Endothelial cell (in vitro differentiated cells): ENCODE results near the gene ZNF480. TPM values are rescaled to one million over a fixed set of nuclear protein-coding genes. Genes with fewer than 3 reads are reported as not detected.

Experiments
- DNase-seq: peaks from one replicate; pipeline ENCODE4 v3.0.0; 2021; ENCODE audit warnings: low spot score
- H3K27ac Mint-ChIP-seq: one replicate; pipeline ENCODE4 v1.8.0; 2021; ENCODE audit warnings: mixed read lengths, inconsistent platforms; ENCODE audit not compliant: unreplicated experiment
- H3K27me3 Mint-ChIP-seq: one replicate; pipeline ENCODE4 v1.8.0; 2021; ENCODE audit warnings: mild to moderate bottlenecking, moderate library complexity, mixed read lengths, inconsistent platforms; ENCODE audit not compliant: unreplicated experiment
- H3K36me3 Mint-ChIP-seq: one replicate; pipeline ENCODE4 v1.8.0; 2021; ENCODE audit warnings: mild to moderate bottlenecking, low read depth, mixed read lengths, inconsistent platforms; ENCODE audit not compliant: unreplicated experiment
- H3K4me1 Mint-ChIP-seq: one replicate; pipeline ENCODE4 v1.8.0; 2021; ENCODE audit warnings: mild to moderate bottlenecking, mixed read lengths, inconsistent platforms; ENCODE audit not compliant: unreplicated experiment
- H3K4me3 Mint-ChIP-seq: one replicate; pipeline ENCODE4 v1.8.0; 2021; ENCODE audit warnings: mild to moderate bottlenecking, mixed read lengths, inconsistent platforms; ENCODE audit not compliant: unreplicated experiment
- H3K9me3 Mint-ChIP-seq: one replicate; pipeline ENCODE4 v1.8.0; 2021; ENCODE audit warnings: mixed read lengths, inconsistent platforms; ENCODE audit not compliant: unreplicated experiment
- total RNA-seq: library from RNA; stranded (reverse); fragmentation: NEBNext Ultra II Directional; extraction: Animal tissue kit (Norgen Biotek cat#: 25700); gene quantifications from one replicate; pipeline ENCODE4 v1.2.1, GENCODE V29; 2021; ENCODE audit not compliant: unreplicated experiment
- TF ChIP-seq, protein P1 (sequence below): fragments of 200-600 bp; sonication (generic); IDR thresholded peaks from one replicate; pipeline ENCODE4 v1.5.0; 2021; ENCODE audit warnings: antibody characterized with exemption; ENCODE audit not compliant: unreplicated experiment

Gene ZNF480
- total RNA-seq, 1 donor from 2014 or later = 18.1 TPM

DNA sequence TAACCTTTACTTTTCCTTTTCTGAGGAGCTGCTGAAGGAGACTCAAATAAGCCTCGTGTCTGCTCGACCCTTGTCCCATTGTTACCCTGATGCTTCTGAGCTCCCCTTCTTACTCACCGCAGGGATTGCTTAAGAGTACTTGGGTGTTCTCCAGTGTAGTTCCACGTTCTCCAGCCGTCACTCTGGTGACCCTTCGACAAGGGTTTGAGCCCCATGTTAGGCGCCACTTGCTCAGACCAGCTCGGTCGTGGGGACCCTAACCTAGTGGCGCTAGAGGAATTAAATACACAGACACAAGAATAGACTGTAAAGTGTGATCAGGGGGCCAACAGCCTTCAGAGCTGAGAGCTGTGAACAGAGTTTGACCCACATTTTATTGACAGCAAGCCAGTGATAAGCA lies 10.3 kb downstream of the ZNF480 start:
- Mint-ChIP-seq H3K9me3 (peaks cover 35% of the 10 kb centered on the region), H3K4me1 (no peaks in the 10 kb centered on the region), H3K27ac (no peak overlapping the region), H3K4me3 (peak overlapping the region; percentile 88), H3K27me3 (peaks cover 7% of the 10 kb centered on the region), H3K36me3 (peaks cover 88% of the 10 kb centered on the region)
- no peak for DNase-seq
- TF ChIP-seq, protein P1, sequence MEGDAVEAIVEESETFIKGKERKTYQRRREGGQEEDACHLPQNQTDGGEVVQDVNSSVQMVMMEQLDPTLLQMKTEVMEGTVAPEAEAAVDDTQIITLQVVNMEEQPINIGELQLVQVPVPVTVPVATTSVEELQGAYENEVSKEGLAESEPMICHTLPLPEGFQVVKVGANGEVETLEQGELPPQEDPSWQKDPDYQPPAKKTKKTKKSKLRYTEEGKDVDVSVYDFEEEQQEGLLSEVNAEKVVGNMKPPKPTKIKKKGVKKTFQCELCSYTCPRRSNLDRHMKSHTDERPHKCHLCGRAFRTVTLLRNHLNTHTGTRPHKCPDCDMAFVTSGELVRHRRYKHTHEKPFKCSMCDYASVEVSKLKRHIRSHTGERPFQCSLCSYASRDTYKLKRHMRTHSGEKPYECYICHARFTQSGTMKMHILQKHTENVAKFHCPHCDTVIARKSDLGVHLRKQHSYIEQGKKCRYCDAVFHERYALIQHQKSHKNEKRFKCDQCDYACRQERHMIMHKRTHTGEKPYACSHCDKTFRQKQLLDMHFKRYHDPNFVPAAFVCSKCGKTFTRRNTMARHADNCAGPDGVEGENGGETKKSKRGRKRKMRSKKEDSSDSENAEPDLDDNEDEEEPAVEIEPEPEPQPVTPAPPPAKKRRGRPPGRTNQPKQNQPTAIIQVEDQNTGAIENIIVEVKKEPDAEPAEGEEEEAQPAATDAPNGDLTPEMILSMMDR = no peak

DNA sequence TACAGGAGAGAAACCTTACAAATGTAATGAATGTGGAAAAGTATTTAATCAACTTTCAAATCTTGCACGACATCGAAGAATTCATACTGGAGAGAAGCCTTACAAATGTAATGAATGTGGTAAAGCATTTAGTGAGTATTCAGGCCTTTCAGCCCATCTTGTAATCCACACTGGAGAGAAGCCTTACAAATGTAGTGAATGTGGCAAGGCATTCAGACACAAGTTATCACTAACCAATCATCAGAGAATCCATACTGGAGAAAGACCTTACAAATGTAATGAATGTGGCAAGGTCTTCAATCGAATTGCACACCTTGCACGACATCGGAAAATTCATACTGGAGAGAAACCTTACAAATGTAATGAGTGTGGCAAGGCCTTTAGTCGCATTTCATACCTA lies 25.5 kb downstream of the ZNF480 start:
- peak overlapping the region; percentile 68 for H3K4me3 Mint-ChIP-seq
- no peak overlapping the region for H3K27ac Mint-ChIP-seq
- DNase-seq = no peak
- H3K4me1 Mint-ChIP-seq = no peaks in the 10 kb centered on the region
- peaks cover 70% of the 10 kb centered on the region for H3K9me3 Mint-ChIP-seq
- TF ChIP-seq, protein P1 = no peak
- no peaks in the 10 kb centered on the region for H3K27me3 Mint-ChIP-seq
- H3K36me3 Mint-ChIP-seq = peaks cover 70% of the 10 kb centered on the region

DNA sequence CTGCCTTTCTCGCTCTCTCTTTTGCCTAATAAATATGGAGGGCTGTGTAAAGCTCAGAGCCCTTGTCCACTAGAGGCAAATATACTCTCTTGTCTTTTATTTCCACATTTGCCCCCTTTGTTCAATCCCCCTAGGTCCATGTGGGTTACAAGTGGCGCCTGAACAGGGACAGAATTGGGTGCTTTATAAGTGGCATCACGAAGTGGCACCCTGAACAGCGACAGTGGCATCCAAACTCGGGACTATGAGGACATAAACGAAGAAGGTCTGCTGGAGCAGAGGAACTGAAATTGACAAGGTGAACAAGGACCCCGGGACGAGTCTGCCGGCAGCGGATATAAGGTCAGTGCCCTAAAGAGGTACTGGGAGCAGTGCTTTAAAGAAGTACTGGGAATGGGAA lies 34.8 kb downstream of the ZNF480 start:
- no peak overlapping the region for H3K4me3 Mint-ChIP-seq
- no peak for DNase-seq
- H3K36me3 Mint-ChIP-seq = peaks cover 22% of the 10 kb centered on the region
- H3K27me3 Mint-ChIP-seq = peaks cover 3% of the 10 kb centered on the region
- H3K27ac Mint-ChIP-seq = no peak overlapping the region
- H3K4me1 Mint-ChIP-seq = peaks cover 7% of the 10 kb centered on the region
- H3K9me3 Mint-ChIP-seq = peaks cover 17% of the 10 kb centered on the region
- TF ChIP-seq, protein P1 = no peak

DNA sequence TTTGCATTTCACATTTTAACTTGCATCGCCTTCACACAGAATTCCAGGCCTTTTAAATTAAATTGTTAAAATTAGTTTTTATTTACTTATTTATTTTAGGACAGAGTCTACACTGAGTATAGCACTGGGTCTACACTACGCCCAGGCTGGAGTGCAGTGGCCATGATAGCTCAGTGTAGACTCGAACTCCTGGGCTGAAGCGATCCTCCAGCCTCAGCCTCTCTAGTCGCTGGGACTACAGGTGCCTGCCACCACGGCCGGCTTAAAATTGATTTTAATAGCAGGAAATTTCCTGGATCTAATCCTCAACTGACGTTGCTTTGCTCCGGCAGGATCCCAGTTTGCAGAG lies 38.8 kb downstream of the ZNF480 start:
- H3K27me3 Mint-ChIP-seq = peaks cover 7% of the 10 kb centered on the region
- no peak overlapping the region for H3K27ac Mint-ChIP-seq
- H3K9me3 Mint-ChIP-seq = peaks cover 21% of the 10 kb centered on the region
- H3K4me3 Mint-ChIP-seq = peak overlapping the region; percentile 96
- H3K36me3 Mint-ChIP-seq = peaks cover 28% of the 10 kb centered on the region
- DNase-seq = no peak
- TF ChIP-seq, protein P1 = no peak
- H3K4me1 Mint-ChIP-seq = peaks cover 15% of the 10 kb centered on the region

DNA sequence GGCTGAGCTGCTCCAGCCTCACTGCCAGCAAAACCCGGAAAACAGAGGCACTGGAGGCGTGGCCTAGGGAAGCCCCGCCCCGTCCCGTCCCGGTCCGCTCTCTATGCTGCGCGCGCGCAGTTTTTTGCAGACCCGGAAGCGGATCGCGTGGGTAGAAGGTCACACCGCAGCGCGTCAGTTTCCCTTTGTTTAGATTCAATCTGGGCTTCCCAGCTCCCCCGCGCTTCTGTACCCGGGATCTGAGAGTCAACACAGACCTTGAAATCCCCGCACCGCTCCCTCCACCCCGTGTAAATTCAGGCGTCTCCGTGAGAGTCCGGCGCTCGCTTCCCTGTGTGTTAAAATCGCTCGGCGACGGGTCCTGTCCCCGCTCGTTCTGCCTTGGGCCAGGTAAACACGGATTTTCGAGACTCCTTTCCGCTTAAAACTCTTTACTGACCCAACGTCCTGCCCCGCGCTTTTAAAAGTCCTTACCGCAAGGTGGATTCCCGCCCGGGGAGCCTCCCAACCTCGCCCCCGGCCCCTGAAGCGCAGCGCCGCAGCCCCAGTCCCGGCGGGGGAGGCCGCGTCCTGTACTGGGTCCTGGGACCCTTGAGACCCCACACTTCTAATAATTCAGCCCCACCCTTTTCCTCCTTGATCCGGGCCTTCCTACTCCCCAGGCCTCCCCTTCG lies 39.3 kb downstream of the ZNF480 start, which contains the start of gene ZNF610:
ZNF610 (plus strand) TSS at position 127 of the 674 bp plus-strand sequence. CDS start 12,930 bp downstream, outside the sequence.
- TF ChIP-seq, protein P1 = no peak
- DNase-seq = peak; percentile 85
- Mint-ChIP-seq H3K36me3 (peaks cover 28% of the 10 kb centered on the region), H3K4me3 (peak within 1 kb of the TSS; percentile 96), H3K27ac (peak within 1 kb of the TSS; percentile 88), H3K27me3 (peaks cover 7% of the 10 kb centered on the region), H3K9me3 (peaks cover 17% of the 10 kb centered on the region), H3K4me1 (peaks cover 15% of the 10 kb centered on the region)
